ENCODE data around the gene PSMD6. TPM values are rescaled to one million over a fixed set of nuclear protein-coding genes. Genes with fewer than 3 reads are reported as not detected.

Gene PSMD6
- total and polyA plus RNA-seq, 10 of the 15 experiments (the other 5 are each of a cell fraction or from before 2014, with no cell fraction given), result 68.7 to 199 (median 106) TPM

- Histone ChIP-seq H3K36me3 (ENCODE audit: control insufficient read depth in 2 of 2, insufficient read depth in 2 of 2, low read length in 1 of 2) (peaks cover 12 to 18% of the 10 kb centered on the region in 2 experiments; a peak in 3 of 4 replicates), H3K9ac (ENCODE audit: control insufficient read depth, insufficient read depth, low read length) (no peak overlapping the region), H2AFZ (ENCODE audit: control insufficient read depth, low read depth, low read length) (no peak overlapping the region), H3K27me3 (replicated peaks in 1 of 2; ENCODE audit: control insufficient read depth in 2 of 2, insufficient read depth in 2 of 2, low read length in 1 of 2) (no peaks in the 10 kb centered on the region), H3K4me1 (ENCODE audit: control insufficient read depth, insufficient read depth, low read length) (no peaks in the 10 kb centered on the region), H3K4me3 (no peak overlapping the region), H4K20me1 (ENCODE audit: control insufficient read depth, insufficient read depth) (no peaks in the 10 kb centered on the region), H3K9me3 (replicated peaks; ENCODE audit: control insufficient read depth, insufficient read depth, low read length) (no peaks in the 10 kb centered on the region), H3K79me2 (ENCODE audit: control insufficient read depth, insufficient read depth, low read length) (no peaks in the 10 kb centered on the region; the same call in 1 of the 2 replicates), H3K4me2 (ENCODE audit: control insufficient read depth, insufficient read depth) (no peak overlapping the region), H3K27ac (ENCODE audit: control insufficient read depth, insufficient read depth) (no peak overlapping the region)
- CTCF ChIA-PET, result interaction anchor here (2.6 to 5.4 kb wide), 2 partner anchors 12 to 17 kb away, joined by 11 to 53 read pairs; no protein-coding TSS in a partner anchor
- intact Hi-C loops (cut with micrococcal nuclease; ENCODE audit: unreplicated experiment) (no loop called here), in situ Hi-C loops (cut with MboI) (no loop called here)
- SMC1A ChIA-PET (ENCODE audit: uncharacterized antibody, unreplicated experiment), result interaction anchor here (1.0 to 4.6 kb wide), 4 partner anchors 13 to 179 kb away, joined by 3 to 32 read pairs (median 4); no protein-coding TSS in a partner anchor
- FAIRE-seq (no peak), DNase-seq (ENCODE audit: low read depth, low spot score) (no peak), ATAC-seq (no peak)
- no peak for TF ChIP-seq PAX5 (IDR thresholded peaks at IDR 0.05; ENCODE audit: borderline replicate concordance, low read depth, low read length)
- TF ChIP-seq MYC (IDR thresholded peaks at IDR 0.05; ENCODE audit: insufficient read depth, insufficient read length, insufficient replicate concordance, low read length, severe bottlenecking), result no peak
- TF ChIP-seq WRNIP1 (IDR thresholded peaks at IDR 0.05; ENCODE audit: borderline replicate concordance, low read depth, low read length), result no peak
- TF ChIP-seq GATAD2B (conservative IDR thresholded peaks at IDR 0.05; ENCODE audit: low read depth), result no peak
- TF ChIP-seq CEBPB (IDR thresholded peaks at IDR 0.05; ENCODE audit: borderline replicate concordance in 1 of 2, low read depth in 2 of 2, low read length in 2 of 2), result no peak
- TF ChIP-seq HCFC1 (IDR thresholded peaks at IDR 0.05; ENCODE audit: low read length), result no peak
- TF ChIP-seq SIN3A (IDR thresholded peaks at IDR 0.05; ENCODE audit: low read depth, low read length), result no peak
- TF ChIP-seq SUPT20H (IDR thresholded peaks at IDR 0.05; ENCODE audit: borderline replicate concordance, control insufficient read depth, low read depth, low read length), result no peak
- TF ChIP-seq RCOR1 (conservative IDR thresholded peaks at IDR 0.05; ENCODE audit: low read depth, low read length), result no peak
- TF ChIP-seq BCLAF1 (IDR thresholded peaks at IDR 0.05), result no peak
- TF ChIP-seq ZNF384 (IDR thresholded peaks at IDR 0.05; ENCODE audit: borderline replicate concordance, low read depth, low read length), result no peak
- TF ChIP-seq ZZZ3 (IDR thresholded peaks at IDR 0.05; ENCODE audit: control insufficient read depth, insufficient read length, low read depth), result no peak
- no peak for TF ChIP-seq KAT2A (conservative IDR thresholded peaks at IDR 0.05; ENCODE audit: control insufficient read depth, low read depth, low read length)
- no peak for TF ChIP-seq SREBF1 (IDR thresholded peaks at IDR 0.05; ENCODE audit: low read length)
- no peak for TF ChIP-seq LARP7 (IDR thresholded peaks at IDR 0.05)
- no peak for TF ChIP-seq NBN (IDR thresholded peaks at IDR 0.05)
- RAD21 ChIA-PET (ENCODE audit: unreplicated experiment), result no interaction called here
- POLR2A ChIA-PET, result no interaction called here
- BruUV-seq (replicated peaks), result no TSS peak
- WGBS (ENCODE audit: insufficient coverage, insufficient replicate concordance, low lambda C conversion rate, missing lambda C conversion rate), result 100% methylated on average over 2 of the region's 2 CpGs
These were observed 43.3 kb downstream of the PSMD6 start for GRCh38 chr3:63980019-63980418.
